GM12872 (cell line): ENCODE measurements around the gene PCDHA11.

Source experiments
- TF ChIP-seq, protein P1 (sequence below): IDR thresholded peaks from 3 replicates; pipeline ENCODE4 v1.5.1; 2011; ENCODE audit warnings: low read depth, mild to moderate bottlenecking, low read length, moderate library complexity; ENCODE audit not compliant: insufficient read depth

PCDHA11 gene, protein sequence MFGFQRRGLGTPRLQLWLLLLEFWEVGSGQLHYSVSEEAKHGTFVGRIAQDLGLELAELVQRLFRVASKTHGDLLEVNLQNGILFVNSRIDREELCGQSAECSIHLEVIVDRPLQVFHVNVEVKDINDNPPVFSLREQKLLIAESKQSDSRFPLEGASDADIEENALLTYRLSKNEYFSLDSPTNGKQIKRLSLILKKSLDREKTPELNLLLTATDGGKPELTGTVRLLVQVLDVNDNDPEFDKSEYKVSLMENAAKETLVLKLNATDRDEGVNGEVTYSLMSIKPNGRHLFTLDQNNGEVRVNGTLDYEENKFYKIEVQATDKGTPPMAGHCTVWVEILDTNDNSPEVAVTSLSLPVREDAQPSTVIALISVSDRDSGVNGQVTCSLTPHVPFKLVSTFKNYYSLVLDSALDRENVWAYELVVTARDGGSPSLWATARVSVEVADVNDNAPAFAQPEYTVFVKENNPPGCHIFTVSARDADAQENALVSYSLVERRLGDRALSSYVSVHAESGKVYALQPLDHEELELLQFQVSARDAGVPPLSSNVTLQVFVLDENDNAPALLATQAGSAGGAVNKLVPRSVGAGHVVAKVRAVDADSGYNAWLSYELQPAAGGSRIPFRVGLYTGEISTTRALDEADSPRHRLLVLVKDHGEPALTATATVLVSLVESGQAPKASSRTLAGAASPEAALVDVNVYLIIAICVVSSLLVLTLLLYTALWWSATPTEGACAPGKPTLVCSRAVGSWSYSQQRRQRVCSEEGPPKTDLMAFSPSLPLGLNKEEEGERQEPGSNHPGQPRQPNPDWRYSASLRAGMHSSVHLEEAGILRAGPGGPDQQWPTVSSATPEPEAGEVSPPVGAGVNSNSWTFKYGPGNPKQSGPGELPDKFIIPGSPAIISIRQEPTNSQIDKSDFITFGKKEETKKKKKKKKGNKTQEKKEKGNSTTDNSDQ

DNA sequence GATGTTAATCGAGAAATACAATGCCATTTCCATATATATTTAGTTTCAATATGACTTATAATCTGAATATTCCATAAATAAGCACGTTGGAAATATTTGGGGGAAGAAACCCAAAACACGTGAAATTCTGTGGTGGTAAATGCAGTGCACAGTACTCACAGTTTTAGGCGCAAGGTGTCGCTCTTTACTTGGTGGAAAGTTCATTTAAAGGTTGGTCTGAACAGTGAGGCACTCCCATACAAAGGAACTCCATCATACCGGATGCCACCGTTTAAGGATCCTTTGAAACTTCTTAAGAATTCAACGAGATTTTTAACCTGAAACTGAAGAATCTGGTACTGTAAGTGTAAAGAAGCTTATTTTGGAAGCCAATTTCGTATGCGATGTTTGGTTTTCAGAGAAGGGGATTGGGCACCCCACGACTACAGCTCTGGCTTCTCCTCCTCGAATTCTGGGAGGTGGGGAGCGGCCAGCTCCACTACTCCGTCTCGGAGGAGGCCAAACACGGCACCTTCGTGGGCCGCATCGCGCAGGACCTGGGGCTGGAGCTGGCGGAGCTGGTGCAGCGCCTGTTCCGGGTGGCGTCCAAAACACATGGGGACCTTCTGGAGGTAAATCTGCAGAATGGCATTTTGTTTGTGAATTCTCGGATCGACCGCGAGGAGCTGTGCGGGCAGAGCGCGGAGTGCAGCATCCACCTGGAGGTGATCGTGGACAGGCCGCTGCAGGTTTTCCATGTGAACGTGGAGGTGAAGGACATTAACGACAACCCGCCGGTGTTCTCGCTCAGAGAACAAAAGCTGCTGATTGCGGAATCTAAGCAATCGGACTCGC lies at the start of gene PCDHA11:
TSS of gene PCDHA11 (plus strand) at position 237 of the 834 bp plus-strand sequence. CDS start at position 384, 147 bp downstream.
- TF ChIP-seq, protein P1, sequence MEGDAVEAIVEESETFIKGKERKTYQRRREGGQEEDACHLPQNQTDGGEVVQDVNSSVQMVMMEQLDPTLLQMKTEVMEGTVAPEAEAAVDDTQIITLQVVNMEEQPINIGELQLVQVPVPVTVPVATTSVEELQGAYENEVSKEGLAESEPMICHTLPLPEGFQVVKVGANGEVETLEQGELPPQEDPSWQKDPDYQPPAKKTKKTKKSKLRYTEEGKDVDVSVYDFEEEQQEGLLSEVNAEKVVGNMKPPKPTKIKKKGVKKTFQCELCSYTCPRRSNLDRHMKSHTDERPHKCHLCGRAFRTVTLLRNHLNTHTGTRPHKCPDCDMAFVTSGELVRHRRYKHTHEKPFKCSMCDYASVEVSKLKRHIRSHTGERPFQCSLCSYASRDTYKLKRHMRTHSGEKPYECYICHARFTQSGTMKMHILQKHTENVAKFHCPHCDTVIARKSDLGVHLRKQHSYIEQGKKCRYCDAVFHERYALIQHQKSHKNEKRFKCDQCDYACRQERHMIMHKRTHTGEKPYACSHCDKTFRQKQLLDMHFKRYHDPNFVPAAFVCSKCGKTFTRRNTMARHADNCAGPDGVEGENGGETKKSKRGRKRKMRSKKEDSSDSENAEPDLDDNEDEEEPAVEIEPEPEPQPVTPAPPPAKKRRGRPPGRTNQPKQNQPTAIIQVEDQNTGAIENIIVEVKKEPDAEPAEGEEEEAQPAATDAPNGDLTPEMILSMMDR = 0 out of 3 replicates have a peak, but pooled peaks have one; percentile 13

DNA sequence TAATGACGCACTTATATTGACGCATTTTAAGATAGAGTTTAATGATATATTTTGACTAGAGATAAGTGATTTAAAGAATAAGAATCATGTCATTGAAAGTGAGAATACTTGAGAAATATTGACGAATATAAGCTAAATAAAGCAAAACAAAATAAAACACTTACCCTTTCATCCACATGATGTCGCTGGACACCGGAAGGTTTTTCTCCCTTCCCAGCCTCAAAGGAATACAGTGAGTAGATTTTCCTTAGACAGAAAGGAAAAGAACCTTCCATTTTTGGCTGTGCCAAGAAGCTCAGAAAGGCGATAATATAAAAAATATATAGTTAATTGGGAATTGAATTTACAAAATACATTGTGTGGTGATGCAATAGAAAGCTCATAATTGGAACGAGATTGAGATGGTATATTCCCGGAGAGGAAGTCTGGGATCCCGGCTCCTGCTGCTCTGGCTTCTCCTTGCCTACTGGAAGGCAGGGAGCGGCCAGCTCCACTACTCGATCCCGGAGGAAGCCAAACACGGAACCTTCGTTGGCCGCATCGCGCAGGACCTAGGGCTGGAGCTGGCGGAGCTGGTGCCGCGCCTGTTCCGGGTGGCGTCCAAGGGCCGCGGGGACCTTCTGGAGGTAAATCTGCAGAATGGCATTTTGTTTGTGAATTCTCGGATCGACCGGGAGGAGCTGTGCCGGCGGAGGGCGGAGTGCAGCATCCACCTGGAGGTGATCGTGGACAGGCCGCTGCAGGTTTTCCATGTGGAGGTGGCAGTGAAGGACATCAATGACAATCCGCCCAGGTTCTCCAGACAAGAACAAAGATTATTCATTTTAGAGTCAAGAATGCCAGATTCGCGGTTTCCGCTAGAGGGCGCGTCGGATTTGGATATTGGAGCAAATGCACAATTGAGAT lies 47.1 kb upstream of the PCDHA11 start, which contains the start of gene PCDHA5:
TSS of gene PCDHA5 (plus strand) at position 239 of the 906 bp plus-strand sequence.
- TF ChIP-seq, protein P1 = no peak

DNA sequence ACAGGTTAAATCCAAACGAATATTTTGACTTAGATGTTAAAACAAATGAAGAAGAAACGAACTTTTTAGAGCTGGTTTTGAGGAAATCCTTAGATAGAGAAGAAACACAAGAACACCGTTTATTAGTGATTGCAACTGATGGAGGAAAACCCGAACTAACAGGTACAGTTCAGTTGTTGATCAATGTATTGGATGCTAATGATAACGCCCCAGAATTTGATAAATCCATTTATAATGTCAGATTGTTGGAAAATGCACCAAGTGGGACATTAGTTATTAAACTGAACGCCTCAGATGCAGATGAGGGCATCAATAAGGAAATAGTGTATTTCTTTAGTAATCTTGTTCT lies 46.5 kb upstream of the PCDHA11 start:
- TF ChIP-seq, protein P1 = no peak

DNA sequence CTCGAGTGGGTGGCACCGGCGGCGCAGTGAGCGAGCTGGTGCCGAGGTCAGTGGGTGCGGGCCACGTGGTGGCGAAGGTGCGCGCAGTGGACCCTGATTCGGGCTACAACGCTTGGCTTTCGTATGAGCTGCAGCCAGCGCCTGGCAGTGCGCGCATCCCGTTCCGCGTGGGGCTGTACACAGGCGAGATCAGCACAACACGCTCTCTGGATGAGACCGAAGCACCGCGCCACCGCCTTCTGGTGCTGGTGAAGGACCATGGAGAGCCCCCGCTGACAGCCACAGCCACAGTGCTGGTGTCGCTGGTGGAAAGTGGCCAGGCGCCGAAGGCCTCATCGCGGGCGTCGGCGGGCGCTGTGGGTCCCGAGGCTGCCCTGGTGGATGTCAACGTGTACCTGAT lies 45.3 kb upstream of the PCDHA11 start:
- TF ChIP-seq, protein P1 = no peak

DNA sequence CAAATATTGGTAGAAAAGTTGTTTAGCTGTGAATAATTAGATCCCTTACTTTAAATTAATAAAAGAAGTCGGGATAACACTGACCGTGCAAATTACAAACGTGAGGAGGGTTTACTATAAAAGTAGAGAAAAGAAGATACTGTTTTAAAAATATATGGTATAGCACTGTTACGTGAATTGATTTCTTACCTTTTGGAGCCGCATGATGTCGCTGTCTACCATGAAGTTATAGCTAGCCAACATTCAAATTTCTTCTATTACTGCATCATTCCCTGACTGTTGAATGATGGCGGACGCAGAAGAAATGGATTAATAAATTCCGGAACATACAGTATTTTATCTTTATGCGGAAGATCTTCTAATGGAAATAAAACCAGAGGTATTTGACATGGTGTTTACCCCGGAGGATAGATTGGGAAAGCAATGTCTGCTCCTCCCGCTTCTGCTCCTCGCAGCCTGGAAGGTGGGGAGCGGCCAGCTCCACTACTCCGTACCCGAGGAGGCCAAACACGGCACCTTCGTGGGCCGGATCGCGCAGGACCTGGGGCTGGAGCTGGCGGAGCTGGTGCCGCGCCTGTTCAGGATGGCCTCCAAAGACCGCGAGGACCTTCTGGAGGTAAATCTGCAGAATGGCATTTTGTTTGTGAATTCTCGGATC lies 40.9 kb upstream of the PCDHA11 start, which contains the start of gene PCDHA6:
TSS of gene PCDHA6 (plus strand) at position 257 of the 658 bp plus-strand sequence. CDS start at position 389, 132 bp downstream.
- TF ChIP-seq, protein P1 = no peak

DNA sequence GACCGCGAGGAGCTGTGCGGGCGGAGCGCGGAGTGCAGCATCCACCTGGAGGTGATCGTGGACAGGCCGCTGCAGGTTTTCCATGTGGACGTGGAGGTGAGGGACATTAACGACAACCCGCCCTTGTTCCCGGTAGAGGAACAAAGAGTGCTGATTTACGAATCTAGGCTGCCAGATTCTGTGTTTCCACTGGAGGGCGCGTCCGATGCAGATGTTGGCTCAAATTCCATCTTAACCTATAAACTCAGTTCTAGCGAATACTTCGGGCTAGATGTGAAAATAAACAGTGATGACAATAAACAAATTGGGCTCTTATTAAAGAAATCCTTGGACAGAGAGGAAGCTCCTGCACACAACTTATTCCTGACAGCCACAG lies 40.4 kb upstream of the PCDHA11 start:
- TF ChIP-seq, protein P1 = no peak
